GM12873 (cell line): ENCODE results near the gene PDZRN3.

ENCODE experiments used
- CTCF ChIP-seq: IDR thresholded peaks from 2 replicates; pipeline ENCODE4 v1.5.1; 2012; ENCODE audit warnings: low read depth, mild to moderate bottlenecking, moderate library complexity, low read length, control low read depth; ENCODE audit not compliant: insufficient read depth; ENCODE audit errors: missing control alignments

The PDZRN3 gene

GRCh38 chr3:73624017-73624820, 522 bp downstream of the PDZRN3 start:
- TF ChIP-seq CTCF, result no peak

- no peak for TF ChIP-seq CTCF
Observed at GRCh38 chr3:73623346-73623745, 1.4 kb downstream of the PDZRN3 start.

GRCh38 chr3:73622091-73622805, 2.5 kb downstream of the PDZRN3 start:
- no peak for TF ChIP-seq CTCF

- TF ChIP-seq CTCF, result no peak
Observed at GRCh38 chr3:73621388-73621787, 3.4 kb downstream of the PDZRN3 start.

- no peak for TF ChIP-seq CTCF
Observed at GRCh38 chr3:73618461-73618860, 6.3 kb downstream of the PDZRN3 start.

- no peak for TF ChIP-seq CTCF
Observed at GRCh38 chr3:73616056-73616455, 8.7 kb downstream of the PDZRN3 start.

- no peak for TF ChIP-seq CTCF
Observed at GRCh38 chr3:73614419-73614818, 10.3 kb downstream of the PDZRN3 start.
